ENCODE results near the gene FRMD8. TPM values are rescaled to one million over a fixed set of nuclear protein-coding genes. Genes with fewer than 3 reads are reported as not detected.
A peak's percentile ranks its signal among the peaks of the same experiment; 100 is the strongest.
"Not testable (repeated sequence)": the region's sequence is repeated elsewhere in the genome, so short reads cannot be mapped to it uniquely, and the experiment has no call there.

Gene FRMD8
- total RNA-seq, 8 experiments from 2014 or later = 3.1 to 28.2 (median 11.0) TPM

GRCh38 chr11:65444314-65445051, 58.0 kb downstream of the FRMD8 start:
- Histone ChIP-seq H3K4me1 (replicated peaks in 1 of 2) (peaks cover 0 to 10% of the 10 kb centered on the region in 2 donors), H3K27ac (no peak overlapping the region), H3K4me3 (no peak overlapping the region)
- ATAC-seq (replicated peaks in 6 of 8) = peak in 5 of 8 experiments; percentile 0 to 4 (median 0)
- in situ Hi-C loops (cut with MboI; ENCODE audit: low pct_unique_long_range_greater_than_20kb in 2 of 9, low sequenced_read_pairs in 9 of 9, unreplicated experiment in 9 of 9) = loop anchor here in 1 of 9 experiments (10.0 kb wide), 1 partner anchor 70 kb away; no protein-coding TSS in a partner anchor
- WGBS, 10 experiments = 33 to 100% (median 100%) methylated on average over 1 to 6 of the region's 14 CpGs; no CpG with 5 or more reads in 4 of the 10 experiments

- Histone ChIP-seq H3K27ac (no peak overlapping the region), H3K4me3 (no peak overlapping the region), H3K4me1 (replicated peaks in 1 of 2) (peaks cover 0 to 10% of the 10 kb centered on the region in 2 donors)
- in situ Hi-C loops (cut with MboI; ENCODE audit: low pct_unique_long_range_greater_than_20kb in 2 of 9, low sequenced_read_pairs in 9 of 9, unreplicated experiment in 9 of 9) = loop anchor here in 1 of 9 experiments (10.0 kb wide), 1 partner anchor 70 kb away; no protein-coding TSS in a partner anchor
- ATAC-seq (replicated peaks in 6 of 8) = peak in 4 of 8 experiments; percentile 0 to 4 (median 1)
- 57 to 100% (median 83%) methylated on average over 1 to 4 of the region's 15 CpGs; no CpG with 5 or more reads in 5 of the 10 experiments for WGBS, 10 experiments
These were observed 58.7 kb downstream of the FRMD8 start for GRCh38 chr11:65445101-65445603.

- no peak overlapping the region for H3K4me3 ChIP-seq
- H3K4me1 ChIP-seq (replicated peaks in 1 of 2) = peaks cover 0 to 10% of the 10 kb centered on the region in 2 donors
- 0 to 100% (median 53%) methylated on average over 1 to 5 of the region's 11 CpGs; no CpG with 5 or more reads in 6 of the 10 experiments for WGBS, 10 experiments
- peak; percentile 0 to 30 (median 9) for ATAC-seq (replicated peaks in 6 of 8)
- in situ Hi-C loops (cut with MboI; ENCODE audit: low pct_unique_long_range_greater_than_20kb in 2 of 9, low sequenced_read_pairs in 9 of 9, unreplicated experiment in 9 of 9) = loop anchor here in 1 of 9 experiments (10.0 kb wide), 1 partner anchor 69 kb away; no protein-coding TSS in a partner anchor
- H3K27ac ChIP-seq = no peak overlapping the region
These were observed 59.4 kb downstream of the FRMD8 start for GRCh38 chr11:65445604-65446445.

GRCh38 chr11:65446446-65447277, 60.2 kb downstream of the FRMD8 start:
- WGBS, 10 experiments = 47 to 100% (median 80%) methylated on average over 1 to 4 of the region's 11 CpGs; no CpG with 5 or more reads in 3 of the 10 experiments
- no peak overlapping the region for H3K27ac ChIP-seq
- ATAC-seq (replicated peaks in 6 of 8) = peak in 7 of 8 experiments; percentile 0 to 6 (median 1)
- H3K4me3 ChIP-seq = no peak overlapping the region
- in situ Hi-C loops (cut with MboI; ENCODE audit: low pct_unique_long_range_greater_than_20kb in 2 of 9, low sequenced_read_pairs in 9 of 9, unreplicated experiment in 9 of 9) = loop anchor here in 1 of 9 experiments (10.0 kb wide), 1 partner anchor 68 kb away; no protein-coding TSS in a partner anchor
- H3K4me1 ChIP-seq (replicated peaks in 1 of 2) = peaks cover 0 to 9% of the 10 kb centered on the region in 2 donors

GRCh38 chr11:65448074-65448417, 61.6 kb downstream of the FRMD8 start:
- no peaks in the 10 kb centered on the region for H3K4me1 ChIP-seq (replicated peaks in 1 of 2)
- no peak overlapping the region for H3K4me3 ChIP-seq
- no CpG with 5 or more reads among the region's 2 CpGs for WGBS, 10 experiments
- peak overlapping the region in 1 of 2 donors; percentile 25 for H3K27ac ChIP-seq
- in situ Hi-C loops (cut with MboI; ENCODE audit: low pct_unique_long_range_greater_than_20kb in 2 of 9, low sequenced_read_pairs in 9 of 9, unreplicated experiment in 9 of 9) = loop anchor here in 1 of 9 experiments (10.0 kb wide), 1 partner anchor 67 kb away; no protein-coding TSS in a partner anchor
- ATAC-seq (replicated peaks in 6 of 8) = no peak

GRCh38 chr11:65448418-65449105, 62.1 kb downstream of the FRMD8 start:
- Histone ChIP-seq H3K4me1 (replicated peaks in 1 of 2) (no peaks in the 10 kb centered on the region), H3K4me3 (no peak overlapping the region), H3K27ac (peak overlapping the region in 1 of 2 donors; percentile 25)
- ATAC-seq (replicated peaks in 6 of 8) = peak in 6 of 8 experiments; percentile 4 to 54 (median 42)
- WGBS, 10 experiments = 80 to 100% methylated on average over 1 of the region's 3 CpGs; no CpG with 5 or more reads in 8 of the 10 experiments
- in situ Hi-C loops (cut with MboI; ENCODE audit: low pct_unique_long_range_greater_than_20kb in 2 of 9, low sequenced_read_pairs in 9 of 9, unreplicated experiment in 9 of 9) = loop anchor here in 1 of 9 experiments (10.0 kb wide), 1 partner anchor 66 kb away; no protein-coding TSS in a partner anchor

- no CpG with 5 or more reads among the region's 30 CpGs for WGBS, 10 experiments
- peaks cover 4 to 11% of the 10 kb centered on the region in 2 donors for H3K4me1 ChIP-seq (replicated peaks in 1 of 2)
- H3K4me3 ChIP-seq; ATAC-seq (replicated peaks in 6 of 8); in situ Hi-C loops (cut with MboI; ENCODE audit: low pct_unique_long_range_greater_than_20kb in 2 of 9, low sequenced_read_pairs in 9 of 9, unreplicated experiment in 9 of 9); H3K27ac ChIP-seq: not testable (repeated sequence)
These were observed 64.9 kb downstream of the FRMD8 start for GRCh38 chr11:65451301-65451700.

GRCh38 chr11:65452259-65452658, 65.8 kb downstream of the FRMD8 start:
- H3K4me3 ChIP-seq; H3K27ac ChIP-seq; in situ Hi-C loops (cut with MboI; ENCODE audit: low pct_unique_long_range_greater_than_20kb in 2 of 9, low sequenced_read_pairs in 9 of 9, unreplicated experiment in 9 of 9); ATAC-seq (replicated peaks in 6 of 8): not testable (repeated sequence)
- peaks cover 4 to 11% of the 10 kb centered on the region in 2 donors for H3K4me1 ChIP-seq (replicated peaks in 1 of 2)
- WGBS, 10 experiments = no CpG with 5 or more reads among the region's 3 CpGs

- WGBS, 10 experiments = 0 to 100% (median 48%) methylated on average over 1 to 8 of the region's 8 CpGs
- Histone ChIP-seq H3K4me3 (no peak overlapping the region), H3K27ac (no peak overlapping the region), H3K4me1 (replicated peaks in 1 of 2) (peaks cover 4 to 11% of the 10 kb centered on the region in 2 donors)
- in situ Hi-C loops (cut with MboI; ENCODE audit: low pct_unique_long_range_greater_than_20kb in 2 of 9, low sequenced_read_pairs in 9 of 9, unreplicated experiment in 9 of 9) = no loop called here
- ATAC-seq (replicated peaks in 6 of 8) = peak in 3 of 8 experiments; percentile 32 to 54 (median 50)
These were observed 66.5 kb downstream of the FRMD8 start for GRCh38 chr11:65452806-65453490.

GRCh38 chr11:65454311-65454695, 67.9 kb downstream of the FRMD8 start:
- Histone ChIP-seq H3K27ac (no peak overlapping the region), H3K4me1 (replicated peaks in 1 of 2) (peaks cover 4 to 11% of the 10 kb centered on the region in 2 donors), H3K4me3 (peak overlapping the region in 2 of 5 donors; percentile 35 to 44)
- in situ Hi-C loops (cut with MboI; ENCODE audit: low pct_unique_long_range_greater_than_20kb in 2 of 9, low sequenced_read_pairs in 9 of 9, unreplicated experiment in 9 of 9) = no loop called here
- peak in 1 of 8 experiments; percentile 2 for ATAC-seq (replicated peaks in 6 of 8)
- WGBS, 10 experiments = 3 to 100% (median 87%) methylated on average over 1 to 6 of the region's 10 CpGs; no CpG with 5 or more reads in 3 of the 10 experiments
